H1 (cell line): Measurements from ENCODE around the gene PTK6. TPM values are rescaled to one million over a fixed set of nuclear protein-coding genes. Genes with fewer than 3 reads are reported as not detected.

Experiments used
- CTCF ChIA-PET: fragments of 300-600 bp; sonication (Branson Sonifier 250); formaldehyde crosslinking; loops from one replicate; lab custom pipeline; 2021; ENCODE audit not compliant: partially characterized antibody; lab: Charles Lee
- POLR2A ChIA-PET: fragments of 300-600 bp; sonication (Branson Sonifier 250); formaldehyde crosslinking; loops from one replicate; lab custom pipeline; 2021; ENCODE audit warnings: inconsistent platforms; ENCODE audit not compliant: partially characterized antibody; lab: Charles Lee
- DNase-seq, 2 experiments: peaks; one replicate each; pipeline versions ENCODE4 v3.0.0 to v3.0.0-alpha.2; 2010 to 2022; ENCODE audit warnings: low spot score in 2 of 2, low read depth in 1 of 2, mixed read lengths in 1 of 2
- FAIRE-seq: peaks from 2 replicates; lab custom pipeline; 2011; peaks lifted over from hg19 to GRCh38; lab: Jason Lieb, UNC
- H2AFZ ChIP-seq: 2 replicates; pipeline ENCODE4 v1.8.1; 2012; ENCODE audit warnings: low read length, inconsistent platforms
- H2AK5ac ChIP-seq: 2 replicates; pipeline ENCODE4 v1.6.1; 2013; ENCODE audit warnings: low read depth, low read length
- H2BK120ac ChIP-seq: replicated peaks from 2 replicates; pipeline ENCODE3; 2013; ENCODE audit warnings: low read depth, low read length, inconsistent platforms
- H2BK12ac ChIP-seq: 2 replicates; pipeline ENCODE4 v1.6.1; 2013; ENCODE audit warnings: low read depth, low read length
- H2BK15ac ChIP-seq: 2 replicates; pipeline ENCODE4 v1.6.1; 2013; ENCODE audit warnings: low read length
- H2BK20ac ChIP-seq: 2 replicates; pipeline ENCODE4 v1.6.1; 2013; ENCODE audit warnings: low read length
- H2BK5ac ChIP-seq: 2 replicates; pipeline ENCODE4 v1.6.1; 2013; ENCODE audit warnings: low read depth, low read length
- H3K14ac ChIP-seq: 2 replicates; pipeline ENCODE4 v1.6.1; 2013; ENCODE audit warnings: inconsistent platforms; ENCODE audit not compliant: insufficient read length
- H3K18ac ChIP-seq: 2 replicates; pipeline ENCODE4 v1.6.1; 2013; ENCODE audit warnings: low read length; ENCODE audit errors: extremely low read depth
- H3K23ac ChIP-seq: 2 replicates; pipeline ENCODE4 v1.6.1; 2013; ENCODE audit warnings: inconsistent platforms; ENCODE audit not compliant: insufficient read length
- H3K23me2 ChIP-seq: 2 replicates; pipeline ENCODE4 v1.6.1; 2013; ENCODE audit warnings: low read depth, low read length
- H3K27ac ChIP-seq: 2 replicates; pipeline ENCODE4 v1.6.1; 2011; ENCODE audit warnings: low read depth, low read length, inconsistent platforms
- H3K27me3 ChIP-seq, 4 experiments: replicated peaks in 1 of 4; 1 replicate in 1 of 4; 2 replicates in 3 of 4; pipeline versions ENCODE4 v1.6.1 to v1.8.1; 2011 to 2013; ENCODE audit warnings: low read length in 3 of 4, mild to moderate bottlenecking in 3 of 4, inconsistent platforms in 2 of 4, mixed read lengths in 2 of 4, moderate library complexity in 1 of 4; ENCODE audit not compliant: control insufficient read depth in 3 of 4, insufficient read depth in 3 of 4; ENCODE audit errors: extremely low read depth in 1 of 4
- H3K36me3 ChIP-seq, 4 experiments: 2 replicates each; pipeline versions ENCODE4 v1.6.1 to v1.8.1; 2011 to 2013; ENCODE audit warnings: mild to moderate bottlenecking in 4 of 4, low read length in 3 of 4, moderate library complexity in 2 of 4, control low read depth in 1 of 4, inconsistent platforms in 1 of 4; ENCODE audit not compliant: insufficient read depth in 4 of 4, control insufficient read depth in 2 of 4
- H3K4ac ChIP-seq: replicated peaks from 2 replicates; pipeline ENCODE3; 2013; ENCODE audit warnings: low read length, low read depth, mixed read lengths, inconsistent platforms; ENCODE audit not compliant: insufficient read length
- H3K4me1 ChIP-seq, 4 experiments: replicated peaks in 1 of 4; 1 replicate in 1 of 4; 2 replicates in 3 of 4; pipeline versions ENCODE4 v1.6.1 to v1.8.1; 2011 to 2013; ENCODE audit warnings: low read length in 3 of 4, inconsistent platforms in 2 of 4, mixed read lengths in 1 of 4; ENCODE audit not compliant: insufficient read depth in 4 of 4, control insufficient read depth in 3 of 4
- H3K4me2 ChIP-seq, 2 experiments: 2 replicates each; pipeline versions ENCODE4 v1.6.1 to v1.8.1; 2011 to 2013; ENCODE audit warnings: low read depth in 2 of 2, low read length in 2 of 2, control low read depth in 1 of 2, inconsistent platforms in 1 of 2, mild to moderate bottlenecking in 1 of 2; ENCODE audit not compliant: insufficient read depth in 1 of 2
- H3K4me3 ChIP-seq, 4 experiments: fragments of 200-600, 300-600 bp in 1 of 4; sonication (generic), shearing (Covaris generic), sonication (Bioruptor Twin) in 1 of 4; 2 replicates each; pipeline versions ENCODE4 v1.5.1 to v1.8.1; 2011 to 2016; ENCODE audit warnings: low read length in 4 of 4, low read depth in 3 of 4, control low read depth in 2 of 4, inconsistent platforms in 2 of 4, mild to moderate bottlenecking in 2 of 4, mixed read lengths in 1 of 4, moderate library complexity in 1 of 4; ENCODE audit not compliant: insufficient read depth in 2 of 4; ENCODE audit errors: extremely low read depth in 1 of 4
- H3K56ac ChIP-seq: replicated peaks from 2 replicates; pipeline ENCODE3; 2013; ENCODE audit warnings: low read depth, mild to moderate bottlenecking, mixed read lengths, low read length, inconsistent platforms; ENCODE audit not compliant: insufficient read length
- H3K79me1 ChIP-seq: 2 replicates; pipeline ENCODE4 v1.6.1; 2013; ENCODE audit warnings: low read depth, low read length, control low read depth
- H3K79me2 ChIP-seq, 2 experiments: 2 replicates each; pipeline versions ENCODE4 v1.6.1 to v1.8.1; 2012 to 2013; ENCODE audit warnings: low read length in 2 of 2, mild to moderate bottlenecking in 2 of 2, inconsistent platforms in 1 of 2; ENCODE audit not compliant: insufficient read depth in 2 of 2, control insufficient read depth in 1 of 2
- H3K9ac ChIP-seq, 4 experiments: replicated peaks in 1 of 4; 1 replicate in 1 of 4; 2 replicates in 3 of 4; pipeline versions ENCODE4 v1.6.1 to v1.8.1; 2011 to 2013; ENCODE audit warnings: low read depth in 3 of 4, low read length in 3 of 4, control low read depth in 2 of 4, mild to moderate bottlenecking in 2 of 4, moderate library complexity in 2 of 4, inconsistent platforms in 1 of 4; ENCODE audit errors: extremely low read depth in 1 of 4
- H3K9me3 ChIP-seq, 2 experiments: 2 replicates each; pipeline versions ENCODE4 v1.6.1 to v1.8.1; 2012 to 2013; ENCODE audit warnings: mild to moderate bottlenecking in 2 of 2, moderate library complexity in 2 of 2, control low read depth in 1 of 2, inconsistent platforms in 1 of 2, low read depth in 1 of 2, low read length in 1 of 2, mixed read lengths in 1 of 2; ENCODE audit not compliant: insufficient read depth in 2 of 2
- H4K20me1 ChIP-seq, 2 experiments: replicated peaks in 1 of 2; 2 replicates each; pipeline versions ENCODE3 to v1.8.1; 2011 to 2013; ENCODE audit warnings: inconsistent platforms in 2 of 2, low read length in 2 of 2, mild to moderate bottlenecking in 1 of 2; ENCODE audit not compliant: insufficient read depth in 2 of 2, control insufficient read depth in 1 of 2
- H4K5ac ChIP-seq: 2 replicates; pipeline ENCODE4 v1.6.1; 2013; ENCODE audit warnings: low read length, low read depth, mixed read lengths, inconsistent platforms; ENCODE audit not compliant: insufficient read length
- H4K8ac ChIP-seq: 2 replicates; pipeline ENCODE4 v1.8.0; 2013; ENCODE audit warnings: mild to moderate bottlenecking, moderate library complexity, low read length, inconsistent platforms; ENCODE audit not compliant: insufficient read depth; ENCODE audit errors: extremely low read depth
- H4K91ac ChIP-seq: replicated peaks from 2 replicates; pipeline ENCODE3; 2013; ENCODE audit warnings: low read length, mixed read lengths, inconsistent platforms; ENCODE audit not compliant: insufficient read length
- BACH1 ChIP-seq: IDR thresholded peaks from 2 replicates; pipeline ENCODE4 v1.6.1; 2012; ENCODE audit warnings: low read length, improper control_type of control experiment
- BRCA1 ChIP-seq: IDR thresholded peaks from 2 replicates; pipeline ENCODE4 v1.6.1; 2012; ENCODE audit warnings: low read depth, low read length, improper control_type of control experiment
- CBX5 ChIP-seq: fragments of 300-800, 300-1000 bp; sonication (generic); IDR thresholded peaks from 2 replicates; pipeline ENCODE4 v1.7.1; 2016; ENCODE audit warnings: antibody characterized with exemption, low read length, low read depth
- CREB1 ChIP-seq: IDR thresholded peaks from 2 replicates; pipeline ENCODE4 v1.6.1; 2012; ENCODE audit warnings: inconsistent platforms
- GTF2F1 ChIP-seq: IDR thresholded peaks from 2 replicates; pipeline ENCODE4 v1.6.1; 2012; ENCODE audit warnings: low read depth, low read length, improper control_type of control experiment, borderline replicate concordance
- KDM4A ChIP-seq: IDR thresholded peaks from one replicate; pipeline ENCODE4 v1.7.1; 2012; ENCODE audit warnings: low read depth, mild to moderate bottlenecking, moderate library complexity, low read length, inconsistent platforms; ENCODE audit not compliant: severe bottlenecking
- KDM5A ChIP-seq: fragments of 200-600 bp; IDR thresholded peaks from 2 replicates; pipeline ENCODE4 v1.7.1; 2012; ENCODE audit warnings: mild to moderate bottlenecking, low read length, inconsistent platforms, mixed read lengths
- NRF1 ChIP-seq: IDR thresholded peaks from 2 replicates; pipeline ENCODE4 v1.6.1; 2011; ENCODE audit warnings: mild to moderate bottlenecking, low read depth, low read length, improper control_type of control experiment
- POLR2A ChIP-seq, 2 experiments: IDR thresholded peaks; 1 replicate in 1 of 2; 2 replicates in 1 of 2; pipeline ENCODE4 v1.6.1; 2011; ENCODE audit warnings: low read depth in 2 of 2, low read length in 2 of 2, mild to moderate bottlenecking in 2 of 2; ENCODE audit errors: control extremely low read depth in 1 of 2
- POLR2AphosphoS5 ChIP-seq: IDR thresholded peaks from 2 replicates; pipeline ENCODE4 v1.6.1; 2011; ENCODE audit warnings: low read depth, low read length
- RFX5 ChIP-seq: IDR thresholded peaks from 2 replicates; pipeline ENCODE4 v1.6.1; 2011; ENCODE audit warnings: low read depth, low read length, improper control_type of control experiment, borderline replicate concordance
- SIRT6 ChIP-seq: IDR thresholded peaks from one replicate; pipeline ENCODE4 v1.7.1; 2012; ENCODE audit warnings: low read length, inconsistent platforms
- SUZ12 ChIP-seq: fragments of 200-600 bp; sonication (generic); IDR thresholded peaks from 2 replicates; pipeline ENCODE4 v1.6.1; 2012; ENCODE audit warnings: mild to moderate bottlenecking, inconsistent platforms, low read length, moderate library complexity, mixed read lengths
- TBP ChIP-seq: IDR thresholded peaks from 2 replicates; pipeline ENCODE4 v1.6.1; 2011; ENCODE audit warnings: low read depth, low read length, improper control_type of control experiment
- TEAD4 ChIP-seq: IDR thresholded peaks from 2 replicates; pipeline ENCODE4 v1.6.1; 2012; ENCODE audit warnings: low read depth, low read length, inconsistent platforms, mixed read lengths
- WGBS, 2 experiments: shearing (Covaris generic) in 1 of 2; methylation state at CpG; one replicate each; pipeline versions ENCODE4 v1.1.6 to v1.1.7; 2013 to 2015; ENCODE audit warnings: low lambda C conversion rate in 2 of 2, mixed read lengths in 2 of 2, inconsistent platforms in 1 of 2, low coverage in 1 of 2, missing lambda C conversion rate in 1 of 2; ENCODE audit not compliant: insufficient replicate concordance in 2 of 2, insufficient coverage in 1 of 2, insufficient read length in 1 of 2; ENCODE audit errors: extremely low coverage in 1 of 2, missing lambda C conversion rate in 1 of 2; 5-methylcytosine and 5-hydroxymethylcytosine counted together
- polyA plus RNA-seq, 7 experiments: library from polyadenylated mRNA; depleted of rRNA in 3 of 7; stranded (reverse) in 5 of 7; unstranded in 2 of 7; fragments of >200 nt in 5 of 7; fragments of 200-250 nt in 2 of 7; gene quantifications; 1 replicate in 5 of 7; 2 replicates in 1 of 7; 4 replicates in 1 of 7; pipeline versions ENCODE4 v1.2.1 to v1.2.3, GENCODE V29; 2011 to 2013; ENCODE audit warnings: missing spikeins in 2 of 7, mixed read lengths in 2 of 7
- total RNA-seq: library from RNA; stranded (reverse); fragmentation: NEBNext Ultra II Directional; extraction: Animal tissue kit (Norgen Biotek cat#: 25700); gene quantifications from 2 replicates; pipeline ENCODE4 v1.2.1, GENCODE V29; 2021

The PTK6 gene
- total and polyA plus RNA-seq, 2 of the 8 experiments (the other 6 are each of a cell fraction or from before 2014, with no cell fraction given): 0.12 to 0.19 TPM

DNA sequence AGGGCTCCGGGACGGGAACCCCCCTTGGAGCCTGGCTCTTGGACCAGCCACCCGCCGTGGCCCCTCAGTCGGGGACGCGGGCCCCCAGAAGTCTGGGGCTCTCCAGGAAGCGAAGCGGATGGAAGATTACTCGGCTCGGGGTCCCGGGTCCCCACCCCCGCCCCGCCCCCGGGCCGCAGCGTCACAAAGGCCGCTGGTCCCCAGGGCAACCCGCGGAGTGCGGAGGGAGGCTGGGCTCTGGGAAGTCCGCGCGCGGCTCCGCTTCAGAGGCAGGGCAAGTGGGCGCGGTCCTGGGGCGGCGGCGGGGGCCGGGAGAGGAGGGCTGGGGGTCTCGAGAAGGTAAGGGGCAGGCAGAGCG is 16.7 kb upstream of the PTK6 start, which contains the start of gene FNDC11:
Gene FNDC11, plus strand, starts transcription at position 227 of the 358 bp plus-strand sequence. CDS start 1,505 bp downstream, outside the sequence.
- POLR2A ChIA-PET: interaction anchor here (1.5 kb wide), 1 partner anchor 33 kb away, joined by 7 read pairs; the partner anchor contains the start of gene PPDPF
- WGBS, 2 experiments: 0% methylated on average over 7 of the region's 34 CpGs; no CpG with 5 or more reads in 1 of the 2 experiments
- Histone ChIP-seq H3K4ac (no peak within 1 kb of the TSS), H3K23ac (no peak within 1 kb of the TSS), H2BK5ac (peak within 1 kb of the TSS; percentile 83; the same call in 1 of the 2 replicates), H2BK120ac (no peak within 1 kb of the TSS), H3K79me2 (no peaks in the 10 kb centered on the region), H3K4me1 (peaks cover 0 to 23% (median 14%) of the 10 kb centered on the region in 4 experiments; a peak in 6 of 7 replicates), H3K9me3 (no peaks in the 10 kb centered on the region), H3K36me3 (no peaks in the 10 kb centered on the region), H4K8ac (peak within 1 kb of the TSS; percentile 79), H3K18ac (peak within 1 kb of the TSS; percentile 91), H3K27me3 (no peaks in the 10 kb centered on the region; a peak in 1 of 7 replicates), H3K9ac (peak within 1 kb of the TSS in 1 of 4 experiments; percentile 8; a peak in 2 of 7 replicates), H4K5ac (peak within 1 kb of the TSS; percentile 21), H3K4me2 (peak within 1 kb of the TSS; percentile 49 to 95), H3K27ac (peak within 1 kb of the TSS; percentile 13; the same call in 1 of the 2 replicates), H2AK5ac (no peak within 1 kb of the TSS), H4K20me1 (peaks cover 0 to 1% of the 10 kb centered on the region in 2 experiments), H3K56ac (no peak within 1 kb of the TSS), H2BK20ac (no peak within 1 kb of the TSS; the same call in 1 of the 2 replicates), H2BK15ac (no peak within 1 kb of the TSS; the same call in 1 of the 2 replicates), H2BK12ac (peak within 1 kb of the TSS; percentile 50; the same call in 1 of the 2 replicates), H3K23me2 (peaks cover 4% of the 10 kb centered on the region; the same call in 1 of the 2 replicates), H3K79me1 (no peaks in the 10 kb centered on the region), H3K4me3 (peak within 1 kb of the TSS; percentile 57 to 99 (median 81)), H3K14ac (no peak within 1 kb of the TSS), H2AFZ (no peak within 1 kb of the TSS; the same call in 1 of the 2 replicates), H4K91ac (no peak within 1 kb of the TSS)
- DNase-seq (peak in 1 of 2 experiments; percentile 84), FAIRE-seq (no peak)
- CTCF ChIA-PET: interaction anchor here (2.5 kb wide), 1 partner anchor 16 kb away, joined by 17 read pairs; the partner anchor contains the start of gene PTK6
- TF ChIP-seq SIRT6 (no peak), TBP (no peak), POLR2A (IDR thresholded peaks at IDR 0.05; ENCODE audit: control extremely low read depth in 1 of 2, low read depth in 2 of 2, low read length in 2 of 2) (no peak), KDM4A (peak; percentile 44), GTF2F1 (no peak), SUZ12 (no peak), KDM5A (no peak), BACH1 (no peak), TEAD4 (no peak), BRCA1 (no peak), CREB1 (0 out of 2 replicates have a peak, but pooled peaks have one; percentile 9), CBX5 (no peak), POLR2AphosphoS5 (no peak), NRF1 (no peak), RFX5 (no peak)
